NOMO-1 treated with dmso at 0.1 percent for 144 hours (cell line): ENCODE measurements around the gene FEM1B.

Source experiments
- DNase-seq: peaks from one replicate; lab custom pipeline; 2025; ENCODE audit not compliant: unreplicated experiment; lab: John Stamatoyannopoulos, UW

FEM1B gene

DNA sequence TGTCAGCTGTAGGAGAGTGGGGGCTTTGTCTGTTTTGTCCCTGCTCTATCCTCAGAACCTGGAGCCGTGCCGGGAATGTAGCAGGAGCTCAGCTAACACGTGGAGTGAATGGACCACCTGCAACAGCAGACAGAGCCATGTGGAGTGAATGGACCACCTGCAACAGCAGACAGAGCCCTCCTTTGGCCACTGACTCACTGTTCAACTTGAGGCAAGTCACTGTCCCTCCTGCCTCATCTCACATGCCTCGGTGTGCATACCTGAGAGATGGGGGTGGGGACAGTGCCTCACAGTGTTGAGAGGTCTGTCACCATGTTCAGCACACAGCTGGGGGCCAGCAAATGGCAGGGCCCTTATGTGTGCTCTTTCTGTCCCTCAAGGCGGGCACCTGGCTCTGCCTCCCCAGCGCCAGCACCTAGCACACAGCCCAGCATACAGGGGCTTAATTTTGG lies 27.9 kb downstream of the FEM1B start:
- DNase-seq, result no peak

DNA sequence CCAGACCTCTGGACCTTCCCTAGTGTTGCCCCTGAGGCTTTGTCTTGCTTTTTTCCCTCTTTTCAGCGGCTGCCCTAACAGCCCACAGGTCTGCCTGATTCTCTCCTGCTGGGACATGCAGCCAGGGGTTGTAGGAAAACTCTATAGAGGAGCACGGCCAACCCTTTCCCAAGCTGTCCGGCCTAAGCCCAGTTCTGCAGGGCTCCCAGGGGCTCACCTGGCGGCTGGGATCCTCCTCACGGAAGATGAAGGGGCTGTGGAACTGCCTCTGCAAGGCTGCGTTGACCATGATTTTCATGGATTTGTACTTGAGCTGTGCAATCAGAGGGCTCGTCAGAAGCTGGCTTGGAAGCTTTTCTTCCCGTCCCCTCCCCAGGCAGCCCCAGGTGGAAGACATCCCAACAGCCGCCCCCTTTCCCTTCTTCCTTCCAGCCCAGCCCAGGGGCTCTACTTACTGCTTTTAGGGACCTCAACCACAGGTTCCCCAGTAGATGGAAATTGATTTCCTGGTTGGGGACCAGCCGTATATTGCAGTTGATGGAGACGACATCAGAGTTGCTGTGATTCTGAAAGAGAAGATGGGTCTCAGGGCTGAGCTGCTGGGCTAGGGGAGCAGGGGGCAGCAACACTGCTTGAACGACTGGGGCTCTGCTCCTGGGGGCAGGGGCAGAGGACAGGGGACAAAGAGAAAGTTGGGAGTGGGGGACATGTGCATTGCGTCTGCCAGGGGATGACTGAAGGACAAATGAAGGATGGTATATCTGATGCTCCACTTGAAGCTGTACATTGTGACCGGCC lies 29.8 kb downstream of the FEM1B start:
- no peak for DNase-seq

- DNase-seq, result no peak
Measured at GRCh38 chr15:68309024-68309423, 31.5 kb downstream of the FEM1B start.

- DNase-seq, result no peak
Measured at GRCh38 chr15:68310178-68310803, 32.7 kb downstream of the FEM1B start.

GRCh38 chr15:68310804-68311463 lies 33.4 kb downstream of the FEM1B start:
- no peak for DNase-seq

DNA sequence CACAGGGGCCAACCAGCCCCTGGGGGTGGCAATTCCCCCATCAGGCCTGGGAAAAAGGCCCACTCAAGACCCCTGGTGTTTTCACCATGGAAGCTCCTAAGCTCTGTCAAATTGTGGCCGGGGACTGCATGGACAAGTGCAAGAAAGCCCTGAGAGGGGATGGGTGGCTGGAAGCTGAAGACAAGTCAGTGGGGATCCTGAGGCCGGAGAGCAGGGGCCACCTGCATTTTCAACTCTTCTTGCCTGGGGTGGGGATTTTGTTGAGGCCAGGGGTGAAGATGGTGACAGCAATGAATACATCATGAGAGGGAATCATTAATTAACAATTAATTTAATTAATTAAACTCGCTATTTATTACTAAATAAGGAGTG lies 33.9 kb downstream of the FEM1B start:
- DNase-seq, result no peak

GRCh38 chr15:68311859-68312557 lies 34.5 kb downstream of the FEM1B start:
- no peak for DNase-seq

- no peak for DNase-seq
Measured at GRCh38 chr15:68312701-68313204, 35.2 kb downstream of the FEM1B start.

- DNase-seq, result no peak
Measured at GRCh38 chr15:68313501-68314410, 36.2 kb downstream of the FEM1B start.

GRCh38 chr15:68314563-68314962 lies 37.0 kb downstream of the FEM1B start:
- no peak for DNase-seq

- no peak for DNase-seq
Measured at GRCh38 chr15:68315035-68315434, 37.5 kb downstream of the FEM1B start.

- DNase-seq, result no peak
Measured at GRCh38 chr15:68315495-68316031, 38.0 kb downstream of the FEM1B start.

GRCh38 chr15:68316061-68316804 lies 38.7 kb downstream of the FEM1B start:
- no peak for DNase-seq

DNA sequence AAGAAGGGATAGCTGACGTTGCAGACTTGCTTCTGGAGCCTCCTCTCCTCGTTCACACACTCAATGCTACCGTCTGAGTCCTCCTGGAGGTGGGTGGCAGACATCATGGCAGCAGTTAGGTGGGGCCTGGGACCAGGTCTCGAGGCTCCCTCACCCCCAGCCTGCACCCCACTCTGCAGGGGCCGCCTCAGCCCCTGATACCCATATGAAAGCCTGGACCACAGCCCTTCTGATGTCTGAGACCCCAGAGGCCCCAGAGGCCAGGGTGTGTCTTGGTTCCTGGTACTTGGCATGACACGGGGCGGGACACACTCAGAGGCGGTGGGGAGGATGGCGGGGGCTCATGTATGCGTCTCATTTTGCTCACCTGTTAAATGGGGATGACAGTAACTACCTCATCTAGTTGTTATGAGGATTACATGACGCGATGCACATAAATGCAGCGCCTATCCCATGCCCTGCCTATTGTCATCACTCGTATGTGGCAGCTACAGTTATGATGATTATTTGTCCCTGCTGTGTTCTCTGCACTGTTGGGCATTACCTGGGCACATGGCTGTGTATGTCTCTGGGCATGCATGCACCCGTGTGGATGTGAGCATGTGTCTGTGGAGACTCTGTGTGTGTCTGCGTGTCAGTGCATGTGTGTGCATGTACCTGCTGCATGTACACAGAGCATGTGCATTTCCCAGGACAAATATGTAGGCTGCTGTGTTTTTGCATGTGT lies 39.9 kb downstream of the FEM1B start:
- no peak for DNase-seq

DNA sequence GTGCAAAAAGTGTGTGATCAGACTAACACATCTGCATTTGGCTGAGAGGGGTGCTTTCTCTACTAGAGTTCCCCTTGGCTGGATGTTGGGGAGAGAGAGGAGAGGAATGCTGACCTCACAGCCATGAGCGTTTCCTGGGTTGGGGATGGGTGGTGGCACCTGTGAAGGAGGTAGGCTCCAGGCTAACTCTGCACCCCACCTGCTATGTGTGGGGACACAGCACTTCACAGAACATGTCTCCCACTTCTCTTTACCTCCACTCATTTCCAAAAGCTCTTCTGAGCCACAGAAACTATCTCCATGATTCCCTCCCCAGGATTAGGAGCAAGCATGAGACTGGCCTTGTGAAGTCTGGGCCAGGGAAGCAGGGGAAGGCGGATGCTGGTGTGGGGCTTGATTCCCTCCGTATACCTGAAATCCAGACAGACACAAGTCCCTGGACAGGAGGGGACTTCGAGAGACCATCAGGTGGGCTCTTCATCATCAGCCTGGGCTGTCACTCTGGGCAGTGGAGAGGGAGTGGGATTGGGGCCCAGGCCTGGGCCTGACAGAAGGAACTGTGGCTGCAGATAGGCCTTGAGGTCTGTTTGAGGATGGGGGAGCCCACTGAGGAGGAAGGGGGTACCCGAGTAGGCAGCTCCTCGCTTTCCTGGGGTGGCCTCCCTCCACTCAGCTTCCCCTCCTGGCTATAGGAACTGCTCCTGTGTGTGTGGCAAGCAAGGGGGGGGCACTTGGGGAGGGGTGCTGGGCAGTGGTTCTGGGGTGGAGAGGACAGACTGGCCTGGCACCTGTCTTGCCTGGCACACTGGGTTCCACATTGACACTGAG lies 40.7 kb downstream of the FEM1B start:
- DNase-seq, result no peak

GRCh38 chr15:68318931-68319909 lies 41.7 kb downstream of the FEM1B start:
- DNase-seq, result no peak

- DNase-seq, result no peak
Measured at GRCh38 chr15:68319997-68320396, 42.5 kb downstream of the FEM1B start.
